A673 (cell line): ENCODE results near the gene NPAS1. TPM values are rescaled to one million over a fixed set of nuclear protein-coding genes. Genes with fewer than 3 reads are reported as not detected.
A peak's percentile ranks its signal among the peaks of the same experiment; 100 is the strongest.

Experiments
- BruUV-seq: library from RNA; stranded (reverse); fragments of 400-500 nt; replicated peaks from 2 replicates; lab custom pipeline; 2021; lab: Mats Ljungman, UMichigan
- CTCF ChIA-PET: fragments of 300-600 bp; sonication (Branson Sonifier 250); formaldehyde crosslinking; loops from one replicate; lab custom pipeline; 2022; ENCODE audit warnings: antibody characterized with exemption; lab: Charles Lee
- POLR2A ChIA-PET: fragments of 300-600 bp; sonication (Branson Sonifier 250); formaldehyde crosslinking; loops from one replicate; lab custom pipeline; 2022; ENCODE audit warnings: antibody characterized with exemption; ENCODE audit not compliant: low non-redundant PET; lab: Charles Lee
- DNase-seq: peaks from one replicate; pipeline ENCODE4 v3.0.0-alpha.2; 2015; ENCODE audit warnings: low spot score
- H3K27ac ChIP-seq: fragments of 200-600 bp; sonication (generic); 2 replicates; pipeline ENCODE4 v1.5.1; 2016; ENCODE audit warnings: mixed run types, low read depth, mild to moderate bottlenecking, mixed read lengths, antibody characterized with exemption, low read length; ENCODE audit not compliant: poor library complexity, severe bottlenecking
- H3K27me3 ChIP-seq: fragments of 200-600 bp; sonication (generic); replicated peaks from 2 replicates; pipeline ENCODE4 v1.6.1; 2017; ENCODE audit warnings: mixed run types, low read depth, mild to moderate bottlenecking, mixed read lengths, antibody characterized with exemption, low read length; ENCODE audit not compliant: insufficient read depth, poor library complexity
- H3K36me3 ChIP-seq: fragments of 200-600 bp; sonication (generic); 2 replicates; pipeline ENCODE4 v1.6.1; 2016; ENCODE audit warnings: mixed run types, mild to moderate bottlenecking, mixed read lengths, antibody characterized with exemption, low read length; ENCODE audit not compliant: insufficient read depth, poor library complexity, severe bottlenecking
- H3K4me1 ChIP-seq: fragments of 200-600 bp; sonication (generic); 2 replicates; pipeline ENCODE4 v1.6.1; 2017; ENCODE audit warnings: mixed run types, mild to moderate bottlenecking, mixed read lengths, antibody characterized with exemption, low read length; ENCODE audit not compliant: insufficient read depth, poor library complexity, severe bottlenecking
- H3K4me3 ChIP-seq: fragments of 200-600 bp; sonication (generic); 2 replicates; pipeline ENCODE4 v1.5.1; 2016; ENCODE audit warnings: low read depth, mixed run types, mild to moderate bottlenecking, mixed read lengths, low read length; ENCODE audit not compliant: poor library complexity, severe bottlenecking
- H3K9me3 ChIP-seq: fragments of 200-600 bp; sonication (generic); 2 replicates; pipeline ENCODE4 v1.6.1; 2016; ENCODE audit warnings: mixed run types, low read depth, mild to moderate bottlenecking, mixed read lengths, antibody characterized with exemption, low read length; ENCODE audit not compliant: poor library complexity, severe bottlenecking
- EZH2 ChIP-seq: fragments of 200-600 bp; sonication (generic); IDR thresholded peaks from 2 replicates; pipeline ENCODE4 v1.6.1; 2017; ENCODE audit warnings: borderline replicate concordance, low read depth, mild to moderate bottlenecking, mixed read lengths, antibody characterized with exemption, low read length; ENCODE audit not compliant: poor library complexity, severe bottlenecking
- intact Hi-C: fragments of 100-400 bp; cut with micrococcal nuclease; formaldehyde crosslinking; loops from one replicate; pipeline ENCODE4 v1.10.0; 2022; ENCODE audit not compliant: unreplicated experiment
- total RNA-seq: library from RNA; stranded (reverse); gene quantifications from 2 replicates; pipeline ENCODE4 v1.2.3, GENCODE V29; 2021
- TF ChIP-seq, protein P1 (sequence below): fragments of 300-800, 200-600 bp; sonication (generic); conservative IDR thresholded peaks from 2 replicates; pipeline ENCODE4 v1.5.1; 2017; ENCODE audit warnings: low read depth, mild to moderate bottlenecking, antibody characterized with exemption, low read length, moderate library complexity, mixed read lengths

Gene NPAS1
- total RNA-seq, 1 experiment from 2014 or later, result 2.1 TPM

- no peak for TF ChIP-seq EZH2
- TF ChIP-seq, protein P1, sequence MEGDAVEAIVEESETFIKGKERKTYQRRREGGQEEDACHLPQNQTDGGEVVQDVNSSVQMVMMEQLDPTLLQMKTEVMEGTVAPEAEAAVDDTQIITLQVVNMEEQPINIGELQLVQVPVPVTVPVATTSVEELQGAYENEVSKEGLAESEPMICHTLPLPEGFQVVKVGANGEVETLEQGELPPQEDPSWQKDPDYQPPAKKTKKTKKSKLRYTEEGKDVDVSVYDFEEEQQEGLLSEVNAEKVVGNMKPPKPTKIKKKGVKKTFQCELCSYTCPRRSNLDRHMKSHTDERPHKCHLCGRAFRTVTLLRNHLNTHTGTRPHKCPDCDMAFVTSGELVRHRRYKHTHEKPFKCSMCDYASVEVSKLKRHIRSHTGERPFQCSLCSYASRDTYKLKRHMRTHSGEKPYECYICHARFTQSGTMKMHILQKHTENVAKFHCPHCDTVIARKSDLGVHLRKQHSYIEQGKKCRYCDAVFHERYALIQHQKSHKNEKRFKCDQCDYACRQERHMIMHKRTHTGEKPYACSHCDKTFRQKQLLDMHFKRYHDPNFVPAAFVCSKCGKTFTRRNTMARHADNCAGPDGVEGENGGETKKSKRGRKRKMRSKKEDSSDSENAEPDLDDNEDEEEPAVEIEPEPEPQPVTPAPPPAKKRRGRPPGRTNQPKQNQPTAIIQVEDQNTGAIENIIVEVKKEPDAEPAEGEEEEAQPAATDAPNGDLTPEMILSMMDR, result peak; percentile 99
- DNase-seq, result peak; percentile 86
- Histone ChIP-seq H3K27ac (no peak overlapping the region), H3K4me3 (no peak overlapping the region), H3K4me1 (no peaks in the 10 kb centered on the region), H3K36me3 (no peaks in the 10 kb centered on the region), H3K9me3 (no peaks in the 10 kb centered on the region), H3K27me3 (no peaks in the 10 kb centered on the region)
- intact Hi-C loops, result loop anchor here (1.0 kb wide), 1 partner anchor 112 kb away; no protein-coding TSS in a partner anchor
- ChIA-PET CTCF (interaction anchor here (0.6 to 2.2 kb wide), 10 partner anchors 9 to 287 kb away, joined by 3 to 15 read pairs (median 4); no protein-coding TSS in a partner anchor), POLR2A (interaction anchor here (0.8 kb wide), 1 partner anchor 100 kb away, joined by 3 read pairs; the partner anchor contains the start of gene ZC3H4)
- BruUV-seq, result no TSS peak
These were observed 6.6 kb upstream of the NPAS1 start for GRCh38 chr19:47013041-47013517.

- BruUV-seq, result no TSS peak
- TF ChIP-seq EZH2, result no peak
- TF ChIP-seq, protein P1, result no peak
- peaks cover 36% of the 10 kb centered on the region for H3K27me3 ChIP-seq
- no peak for DNase-seq
- intact Hi-C loops, result no loop called here
- H3K4me1 ChIP-seq, result peaks cover 32% of the 10 kb centered on the region
- H3K27ac ChIP-seq, result no peak overlapping the region
- POLR2A ChIA-PET, result no interaction called here
- H3K9me3 ChIP-seq, result no peaks in the 10 kb centered on the region
- H3K36me3 ChIP-seq, result no peaks in the 10 kb centered on the region
- H3K4me3 ChIP-seq, result no peak overlapping the region
- CTCF ChIA-PET, result no interaction called here
These were observed 714 bp upstream of the NPAS1 start for GRCh38 chr19:47018923-47019322.

DNA sequence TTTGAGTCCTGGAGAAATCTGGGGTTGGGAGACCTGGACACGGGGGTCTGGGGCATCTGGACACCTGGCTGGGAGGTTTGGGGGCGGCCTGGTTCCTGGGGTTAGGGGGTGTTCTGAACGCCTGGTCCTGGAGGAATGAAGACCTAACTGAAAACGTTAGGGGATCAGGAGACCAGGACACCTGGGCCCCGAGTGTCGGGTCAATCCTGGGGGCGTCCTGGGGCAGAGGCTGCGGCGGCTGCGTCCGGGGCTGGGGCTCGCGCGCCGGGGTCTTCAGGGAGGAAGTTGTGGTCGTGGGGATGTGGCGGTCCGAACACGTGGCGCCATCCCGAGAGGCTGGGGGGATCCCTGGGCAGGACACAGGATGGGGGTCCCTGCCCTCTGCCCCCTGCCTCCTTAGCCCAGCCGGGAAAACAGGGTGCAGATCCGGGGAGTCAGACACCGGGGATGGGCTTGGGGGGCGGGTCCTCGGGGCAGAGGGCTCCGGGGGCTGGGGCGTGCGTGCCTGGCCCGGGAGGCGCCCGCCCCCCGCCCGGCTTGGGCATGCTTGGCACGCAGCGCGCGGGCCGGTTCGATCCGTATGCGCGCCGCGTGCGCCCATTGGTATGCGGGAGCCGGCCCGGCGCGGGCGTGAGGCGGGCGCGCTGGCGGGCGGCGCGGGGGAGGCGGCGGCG lies 632 bp downstream of the NPAS1 start:
- no peaks in the 10 kb centered on the region for H3K9me3 ChIP-seq
- POLR2A ChIA-PET, result no interaction called here
- intact Hi-C loops, result no loop called here
- H3K36me3 ChIP-seq, result no peaks in the 10 kb centered on the region
- no peak overlapping the region for H3K27ac ChIP-seq
- peaks cover 36% of the 10 kb centered on the region for H3K27me3 ChIP-seq
- BruUV-seq, result no TSS peak
- peaks cover 32% of the 10 kb centered on the region for H3K4me1 ChIP-seq
- TF ChIP-seq EZH2, result no peak
- TF ChIP-seq, protein P1, result no peak
- DNase-seq, result no peak
- H3K4me3 ChIP-seq, result peak overlapping the region; percentile 44
- CTCF ChIA-PET, result interaction anchor here (2.5 kb wide), 1 partner anchor 7 kb away, joined by 7 read pairs; no protein-coding TSS in a partner anchor
